MM.1S (cell line): ENCODE results near the gene FOXP4.

Experiments used
- DNase-seq: peaks from one replicate; pipeline ENCODE4 v3.0.0-alpha.2; 2015
- H2AFZ ChIP-seq: fragments of 300-600 bp; sonication (generic); 2 replicates; pipeline ENCODE4 v1.6.0; 2016; ENCODE audit warnings: antibody characterized with exemption, low read length
- H3F3A ChIP-seq: fragments of 300-600 bp; sonication (generic); 2 replicates; pipeline ENCODE4 v1.6.1; 2016; ENCODE audit warnings: mild to moderate bottlenecking, antibody characterized with exemption, low read length, moderate library complexity, mixed read lengths; ENCODE audit not compliant: insufficient read depth
- H3K27ac ChIP-seq: fragments of 300-600 bp; sonication (generic); 2 replicates; pipeline ENCODE4 v1.5.1; 2016; ENCODE audit warnings: mild to moderate bottlenecking, low read length
- H3K27me3 ChIP-seq: fragments of 300-600 bp; sonication (generic); replicated peaks from 2 replicates; pipeline ENCODE4 v1.6.0; 2016; ENCODE audit warnings: low read length; ENCODE audit not compliant: insufficient read depth
- H3K36me3 ChIP-seq: fragments of 300-600 bp; sonication (generic); replicated peaks from 2 replicates; pipeline ENCODE4 v1.6.1; 2016; ENCODE audit warnings: mild to moderate bottlenecking, low read length, mixed read lengths; ENCODE audit not compliant: insufficient read depth
- H3K4me1 ChIP-seq: fragments of 300-600 bp; sonication (generic); 2 replicates; pipeline ENCODE4 v1.6.1; 2016; ENCODE audit warnings: low read length, mixed read lengths
- H3K4me2 ChIP-seq: fragments of 300-600 bp; sonication (generic); 2 replicates; pipeline ENCODE4 v1.6.0; 2016; ENCODE audit warnings: low read depth, low read length
- H3K4me3 ChIP-seq: fragments of 300-600 bp; sonication (generic); 2 replicates; pipeline ENCODE4 v1.5.1; 2016; ENCODE audit warnings: low read length, mixed read lengths
- H3K79me2 ChIP-seq: fragments of 300-600 bp; sonication (generic); 2 replicates; pipeline ENCODE4 v1.6.1; 2016; ENCODE audit warnings: mixed run types, low read length, mixed read lengths
- H3K9ac ChIP-seq: fragments of 300-600 bp; sonication (generic); 2 replicates; pipeline ENCODE4 v1.6.1; 2016; ENCODE audit warnings: low read length, mixed read lengths
- H3K9me2 ChIP-seq: fragments of 300-600 bp; sonication (generic); replicated peaks from 2 replicates; pipeline ENCODE4 v1.6.1; 2016; ENCODE audit warnings: mild to moderate bottlenecking, low read length, mixed read lengths; ENCODE audit not compliant: insufficient read depth
- H3K9me3 ChIP-seq: fragments of 300-600 bp; sonication (generic); replicated peaks from 2 replicates; pipeline ENCODE4 v1.6.1; 2016; ENCODE audit warnings: mild to moderate bottlenecking, low read length, mixed read lengths; ENCODE audit not compliant: insufficient read depth
- H4K20me1 ChIP-seq: fragments of 300-600 bp; sonication (generic); 2 replicates; pipeline ENCODE4 v1.6.1; 2016; ENCODE audit warnings: mild to moderate bottlenecking, low read length, moderate library complexity, mixed read lengths; ENCODE audit not compliant: insufficient read depth
- EZH2 ChIP-seq: fragments of 300-600 bp; sonication (generic); optimal IDR thresholded peaks from 2 replicates; pipeline ENCODE3; 2017; ENCODE audit warnings: low read depth, mild to moderate bottlenecking, antibody characterized with exemption, low read length, mixed read lengths
- EZH2phosphoT487 ChIP-seq: fragments of 300-600 bp; sonication (generic); IDR thresholded peaks from 2 replicates; pipeline ENCODE4 v1.6.1; 2018; ENCODE audit warnings: antibody characterized with exemption, low read length
- TF ChIP-seq, protein P1 (sequence below): fragments of 300-600 bp; sonication (generic); IDR thresholded peaks from 2 replicates; pipeline ENCODE4 v1.5.1; 2016; ENCODE audit warnings: antibody characterized with exemption, low read length, mixed read lengths

Gene FOXP4

DNA sequence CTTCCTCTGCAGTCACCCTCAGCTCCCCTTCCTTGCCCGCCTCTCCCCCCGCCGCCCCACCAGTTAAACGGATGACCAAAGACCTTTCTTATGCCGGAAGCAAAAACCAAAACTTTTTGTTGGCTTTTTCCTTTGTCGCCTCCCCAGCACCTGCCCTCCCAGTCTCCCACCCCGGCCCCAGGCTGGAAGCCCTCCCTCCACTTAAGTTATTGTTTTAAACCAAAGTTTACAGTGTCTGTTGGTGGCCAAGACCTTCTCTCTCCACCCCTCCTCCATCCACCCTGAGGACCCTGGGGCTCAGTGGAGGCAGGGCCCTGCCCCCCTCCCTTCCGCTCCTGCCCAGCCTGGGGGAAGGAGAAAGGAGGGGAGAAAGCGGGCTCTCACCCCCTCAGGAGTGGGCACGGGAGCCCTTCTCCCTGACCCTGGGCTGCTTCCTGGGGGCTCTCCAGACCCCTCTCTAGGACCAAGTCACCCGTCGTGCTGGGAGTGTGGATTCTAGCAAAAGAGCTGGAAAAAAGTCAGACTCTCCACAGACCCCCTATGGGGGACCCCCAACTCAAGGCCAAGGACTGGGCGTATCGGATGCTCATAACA, 53.8 kb downstream of the FOXP4 start:
- H3K4me1 ChIP-seq, result no peaks in the 10 kb centered on the region
- H3K9me3 ChIP-seq, result no peaks in the 10 kb centered on the region
- no peaks in the 10 kb centered on the region for H3F3A ChIP-seq
- no peaks in the 10 kb centered on the region for H3K79me2 ChIP-seq
- no peak overlapping the region for H3K4me2 ChIP-seq
- H3K4me3 ChIP-seq, result no peak overlapping the region
- H3K27ac ChIP-seq, result no peak overlapping the region
- H3K9ac ChIP-seq, result no peak overlapping the region
- H2AFZ ChIP-seq, result no peak overlapping the region
- no peaks in the 10 kb centered on the region for H3K27me3 ChIP-seq
- no peaks in the 10 kb centered on the region for H4K20me1 ChIP-seq
- H3K9me2 ChIP-seq, result no peaks in the 10 kb centered on the region
- no peak for TF ChIP-seq EZH2phosphoT487
- no peak for TF ChIP-seq EZH2
- TF ChIP-seq, protein P1, sequence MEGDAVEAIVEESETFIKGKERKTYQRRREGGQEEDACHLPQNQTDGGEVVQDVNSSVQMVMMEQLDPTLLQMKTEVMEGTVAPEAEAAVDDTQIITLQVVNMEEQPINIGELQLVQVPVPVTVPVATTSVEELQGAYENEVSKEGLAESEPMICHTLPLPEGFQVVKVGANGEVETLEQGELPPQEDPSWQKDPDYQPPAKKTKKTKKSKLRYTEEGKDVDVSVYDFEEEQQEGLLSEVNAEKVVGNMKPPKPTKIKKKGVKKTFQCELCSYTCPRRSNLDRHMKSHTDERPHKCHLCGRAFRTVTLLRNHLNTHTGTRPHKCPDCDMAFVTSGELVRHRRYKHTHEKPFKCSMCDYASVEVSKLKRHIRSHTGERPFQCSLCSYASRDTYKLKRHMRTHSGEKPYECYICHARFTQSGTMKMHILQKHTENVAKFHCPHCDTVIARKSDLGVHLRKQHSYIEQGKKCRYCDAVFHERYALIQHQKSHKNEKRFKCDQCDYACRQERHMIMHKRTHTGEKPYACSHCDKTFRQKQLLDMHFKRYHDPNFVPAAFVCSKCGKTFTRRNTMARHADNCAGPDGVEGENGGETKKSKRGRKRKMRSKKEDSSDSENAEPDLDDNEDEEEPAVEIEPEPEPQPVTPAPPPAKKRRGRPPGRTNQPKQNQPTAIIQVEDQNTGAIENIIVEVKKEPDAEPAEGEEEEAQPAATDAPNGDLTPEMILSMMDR, result no peak
- H3K36me3 ChIP-seq, result no peaks in the 10 kb centered on the region
- DNase-seq, result no peak

DNA sequence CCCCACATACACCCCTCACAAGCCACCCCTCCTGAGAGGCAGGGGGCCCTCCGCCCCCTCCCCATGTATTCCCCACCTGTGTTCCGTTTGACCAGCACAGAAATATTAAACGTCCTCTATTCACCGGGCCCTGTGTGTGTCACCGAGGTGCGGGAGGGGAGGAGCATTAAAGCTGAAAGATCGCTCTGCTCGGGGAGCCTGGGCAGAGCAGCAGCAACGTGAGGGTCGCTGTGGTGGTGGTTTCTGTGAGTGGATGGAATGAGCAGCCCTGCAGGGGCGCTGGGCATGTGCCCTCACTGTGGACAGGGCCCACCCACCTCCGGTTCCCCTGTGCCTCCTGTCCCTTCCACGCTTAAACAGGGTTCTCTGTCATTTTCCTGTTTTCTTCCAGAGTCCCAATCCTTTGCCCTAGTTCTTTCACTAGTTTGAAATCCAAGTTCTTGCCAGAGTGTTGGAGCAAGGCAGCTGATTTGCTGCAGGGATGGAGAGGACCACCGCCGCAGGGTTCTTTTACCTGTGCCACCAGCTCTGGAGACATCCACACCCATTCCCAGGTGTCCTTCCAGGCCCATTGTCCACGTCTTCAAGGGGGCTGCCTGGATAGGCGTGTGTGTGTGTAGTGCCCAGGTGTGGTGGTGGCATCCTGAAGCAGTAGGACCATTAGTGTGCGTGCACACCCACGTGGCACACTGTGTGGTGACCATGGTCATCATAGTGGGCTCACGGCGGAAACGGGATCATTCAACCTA, 54.5 kb downstream of the FOXP4 start:
- Histone ChIP-seq H3K9ac (no peak overlapping the region), H3K79me2 (no peaks in the 10 kb centered on the region)

DNA sequence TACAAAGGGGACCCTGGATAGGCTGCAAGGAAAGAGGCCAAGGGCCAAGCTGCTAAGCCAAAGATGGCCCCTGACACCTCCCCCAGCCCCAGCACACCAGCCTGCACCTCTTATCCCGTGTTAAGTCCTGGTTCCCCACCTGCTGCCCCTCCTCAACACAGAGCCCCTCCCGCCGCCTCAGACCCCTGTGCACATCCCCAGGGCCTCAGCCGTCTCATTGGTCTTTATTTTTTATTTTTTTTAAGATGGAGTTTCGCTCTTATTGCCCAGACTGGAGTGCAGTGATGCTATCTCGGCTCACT, 55.0 kb downstream of the FOXP4 start:
- no peaks in the 10 kb centered on the region for H3K79me2 ChIP-seq
- 0 out of 2 replicates have a peak, but pooled peaks cover 3% of the 10 kb centered on the region for H3K27me3 ChIP-seq
- no peak overlapping the region for H3K9ac ChIP-seq
- H3K4me2 ChIP-seq, result no peak overlapping the region
- H3K36me3 ChIP-seq, result no peaks in the 10 kb centered on the region
- H3K9me3 ChIP-seq, result no peaks in the 10 kb centered on the region
- H3K9me2 ChIP-seq, result no peaks in the 10 kb centered on the region
- H4K20me1 ChIP-seq, result no peaks in the 10 kb centered on the region
- H2AFZ ChIP-seq, result no peak overlapping the region
- H3K27ac ChIP-seq, result no peak overlapping the region
- no peak for DNase-seq
- TF ChIP-seq EZH2phosphoT487, result no peak
- no peak for TF ChIP-seq EZH2
- TF ChIP-seq, protein P1, result no peak
- H3K4me1 ChIP-seq, result no peaks in the 10 kb centered on the region
- H3F3A ChIP-seq, result no peaks in the 10 kb centered on the region
- H3K4me3 ChIP-seq, result no peak overlapping the region

More for the DNA sequence above, 54.5 kb downstream of the FOXP4 start:
- Histone ChIP-seq H2AFZ (no peak overlapping the region), H3K4me2 (no peak overlapping the region), H3K9me2 (no peaks in the 10 kb centered on the region), H3K9me3 (no peaks in the 10 kb centered on the region), H4K20me1 (no peaks in the 10 kb centered on the region), H3K27ac (no peak overlapping the region), H3F3A (no peaks in the 10 kb centered on the region), H3K4me3 (no peak overlapping the region), H3K4me1 (no peaks in the 10 kb centered on the region), H3K27me3 (no peaks in the 10 kb centered on the region), H3K36me3 (no peaks in the 10 kb centered on the region)
- TF ChIP-seq, protein P1, result no peak
- no peak for DNase-seq
